ENCODE data around the gene NMU.

Gene NMU

DNA sequence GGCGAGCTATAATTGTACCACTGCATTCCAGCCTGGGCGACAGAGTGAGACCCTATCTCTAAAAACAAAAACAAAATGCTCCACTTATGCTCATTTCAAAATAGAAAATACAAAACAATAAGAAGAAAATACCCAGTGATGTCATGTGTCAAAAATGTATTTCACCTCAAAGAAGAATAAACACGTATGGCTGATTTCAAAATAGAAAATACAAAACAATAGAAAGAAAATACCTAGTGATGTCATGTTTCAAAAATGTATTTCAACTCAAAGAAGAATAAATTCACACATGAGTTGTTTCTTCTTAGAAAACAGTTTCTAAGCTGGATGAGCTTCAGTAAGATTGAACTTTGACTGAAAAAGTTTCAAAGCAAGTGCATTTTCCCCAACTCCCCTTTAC is 23.8 kb downstream of the NMU start:
- TF ChIP-seq SIN3A (IDR thresholded peaks at IDR 0.05; ENCODE audit: borderline replicate concordance, insufficient read depth, low read length) (no peak), POLR2AphosphoS5 (IDR thresholded peaks at IDR 0.05; ENCODE audit: low read depth, low read length) (no peak), FOXP2 (optimal IDR thresholded peaks at IDR 0.05; ENCODE audit: borderline replicate concordance, extremely low read depth, extremely low read length, insufficient read depth) (no peak), TAF1 (IDR thresholded peaks at IDR 0.05; ENCODE audit: borderline replicate concordance, insufficient read depth, low read length) (no peak)
- TF ChIP-seq, protein P1, sequence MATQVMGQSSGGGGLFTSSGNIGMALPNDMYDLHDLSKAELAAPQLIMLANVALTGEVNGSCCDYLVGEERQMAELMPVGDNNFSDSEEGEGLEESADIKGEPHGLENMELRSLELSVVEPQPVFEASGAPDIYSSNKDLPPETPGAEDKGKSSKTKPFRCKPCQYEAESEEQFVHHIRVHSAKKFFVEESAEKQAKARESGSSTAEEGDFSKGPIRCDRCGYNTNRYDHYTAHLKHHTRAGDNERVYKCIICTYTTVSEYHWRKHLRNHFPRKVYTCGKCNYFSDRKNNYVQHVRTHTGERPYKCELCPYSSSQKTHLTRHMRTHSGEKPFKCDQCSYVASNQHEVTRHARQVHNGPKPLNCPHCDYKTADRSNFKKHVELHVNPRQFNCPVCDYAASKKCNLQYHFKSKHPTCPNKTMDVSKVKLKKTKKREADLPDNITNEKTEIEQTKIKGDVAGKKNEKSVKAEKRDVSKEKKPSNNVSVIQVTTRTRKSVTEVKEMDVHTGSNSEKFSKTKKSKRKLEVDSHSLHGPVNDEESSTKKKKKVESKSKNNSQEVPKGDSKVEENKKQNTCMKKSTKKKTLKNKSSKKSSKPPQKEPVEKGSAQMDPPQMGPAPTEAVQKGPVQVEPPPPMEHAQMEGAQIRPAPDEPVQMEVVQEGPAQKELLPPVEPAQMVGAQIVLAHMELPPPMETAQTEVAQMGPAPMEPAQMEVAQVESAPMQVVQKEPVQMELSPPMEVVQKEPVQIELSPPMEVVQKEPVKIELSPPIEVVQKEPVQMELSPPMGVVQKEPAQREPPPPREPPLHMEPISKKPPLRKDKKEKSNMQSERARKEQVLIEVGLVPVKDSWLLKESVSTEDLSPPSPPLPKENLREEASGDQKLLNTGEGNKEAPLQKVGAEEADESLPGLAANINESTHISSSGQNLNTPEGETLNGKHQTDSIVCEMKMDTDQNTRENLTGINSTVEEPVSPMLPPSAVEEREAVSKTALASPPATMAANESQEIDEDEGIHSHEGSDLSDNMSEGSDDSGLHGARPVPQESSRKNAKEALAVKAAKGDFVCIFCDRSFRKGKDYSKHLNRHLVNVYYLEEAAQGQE (IDR thresholded peaks at IDR 0.05; ENCODE audit: insufficient read depth in 1 of 2, low read depth in 2 of 2, low read length in 2 of 2): no peak

DNA sequence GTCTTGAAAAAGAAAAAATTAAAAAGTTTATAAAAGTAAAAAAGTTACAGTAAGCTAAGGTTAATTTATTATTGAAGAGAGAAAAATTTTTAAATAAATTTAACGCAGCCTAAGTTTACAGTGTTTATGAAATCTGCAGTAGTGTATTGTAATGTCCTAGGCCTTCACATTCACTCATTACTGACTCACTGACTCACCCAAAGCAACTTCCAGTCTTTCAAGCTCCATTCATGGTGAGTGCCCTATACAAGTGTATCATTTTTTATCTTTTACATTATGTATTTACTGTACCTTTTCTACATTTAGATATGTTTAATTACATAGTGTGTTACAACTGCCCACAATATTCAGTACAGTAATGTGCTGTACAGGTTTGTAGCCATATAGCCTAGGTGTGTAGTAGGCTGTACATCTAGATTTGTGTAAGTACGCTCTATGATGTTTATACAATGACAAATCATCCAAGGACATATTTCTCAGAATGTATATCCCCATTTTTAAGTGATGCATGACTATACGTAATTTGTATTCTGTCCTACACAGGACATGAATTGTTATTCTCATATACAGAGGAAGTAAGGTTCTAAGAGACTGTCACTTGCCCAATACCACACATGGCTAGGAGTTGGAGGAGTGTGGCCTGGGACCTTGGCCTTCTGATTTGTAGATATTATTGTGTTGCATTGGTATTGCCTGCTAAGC is 24.6 kb downstream of the NMU start:
- TF ChIP-seq POLR2AphosphoS5 (IDR thresholded peaks at IDR 0.05; ENCODE audit: low read depth, low read length) (no peak), FOXP2 (optimal IDR thresholded peaks at IDR 0.05; ENCODE audit: borderline replicate concordance, extremely low read depth, extremely low read length, insufficient read depth) (no peak), TAF1 (IDR thresholded peaks at IDR 0.05; ENCODE audit: borderline replicate concordance, insufficient read depth, low read length) (no peak), SIN3A (IDR thresholded peaks at IDR 0.05; ENCODE audit: borderline replicate concordance, insufficient read depth, low read length) (no peak)
- TF ChIP-seq, protein P1 (IDR thresholded peaks at IDR 0.05; ENCODE audit: insufficient read depth in 1 of 2, low read depth in 2 of 2, low read length in 2 of 2): no peak

DNA sequence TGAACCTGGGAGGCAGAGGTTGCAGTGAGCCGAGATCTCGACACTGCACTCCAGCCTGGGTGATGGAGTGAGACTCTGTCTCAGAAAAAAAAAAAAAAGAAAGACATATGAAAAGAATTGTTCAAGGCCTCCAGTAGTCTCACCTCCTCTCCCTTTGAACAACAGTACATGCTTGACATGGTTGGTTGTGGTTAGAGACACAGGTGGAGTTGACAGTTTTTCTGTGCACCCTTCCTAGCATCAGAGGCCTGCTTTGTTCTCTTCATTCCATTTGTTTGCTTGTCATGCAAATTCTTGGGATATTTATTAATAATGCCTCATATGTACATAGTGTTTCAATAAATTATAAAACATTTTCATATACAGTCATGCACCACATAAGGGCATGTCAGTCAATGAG is 25.7 kb downstream of the NMU start:
- no peak for TF ChIP-seq SIN3A (IDR thresholded peaks at IDR 0.05; ENCODE audit: borderline replicate concordance, insufficient read depth, low read length)
- TF ChIP-seq, protein P1 (IDR thresholded peaks at IDR 0.05; ENCODE audit: insufficient read depth in 1 of 2, low read depth in 2 of 2, low read length in 2 of 2): no peak
- no peak for TF ChIP-seq TAF1 (IDR thresholded peaks at IDR 0.05; ENCODE audit: borderline replicate concordance, insufficient read depth, low read length)
- TF ChIP-seq FOXP2 (optimal IDR thresholded peaks at IDR 0.05; ENCODE audit: borderline replicate concordance, extremely low read depth, extremely low read length, insufficient read depth): no peak
- no peak for TF ChIP-seq POLR2AphosphoS5 (IDR thresholded peaks at IDR 0.05; ENCODE audit: low read depth, low read length)

DNA sequence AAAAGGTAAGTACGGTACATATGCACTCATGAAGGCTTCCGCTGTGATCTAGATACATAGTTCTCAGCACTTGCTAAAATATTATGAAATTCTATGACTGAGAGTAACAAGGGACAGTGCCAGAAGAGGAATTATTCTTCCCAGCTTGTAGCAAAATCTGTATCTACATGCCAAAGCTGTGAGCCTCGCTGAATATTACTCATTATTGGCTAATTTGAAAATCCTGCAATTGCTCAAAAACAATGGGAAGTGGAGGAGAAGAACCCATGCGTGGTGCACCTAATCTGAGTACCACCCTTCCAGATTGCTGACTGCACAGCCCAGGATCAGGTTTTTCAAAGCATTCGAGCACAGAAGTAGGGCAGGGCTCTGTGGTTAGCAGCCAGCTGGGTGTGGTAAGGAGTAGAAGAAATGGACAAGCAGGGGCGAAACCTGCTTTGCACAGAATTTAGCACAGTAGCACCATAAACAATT is 26.7 kb downstream of the NMU start:
- TF ChIP-seq SIN3A (IDR thresholded peaks at IDR 0.05; ENCODE audit: borderline replicate concordance, insufficient read depth, low read length) (no peak), POLR2AphosphoS5 (IDR thresholded peaks at IDR 0.05; ENCODE audit: low read depth, low read length) (no peak), TAF1 (IDR thresholded peaks at IDR 0.05; ENCODE audit: borderline replicate concordance, insufficient read depth, low read length) (no peak)
- TF ChIP-seq, protein P1 (IDR thresholded peaks at IDR 0.05; ENCODE audit: insufficient read depth in 1 of 2, low read depth in 2 of 2, low read length in 2 of 2): no peak
